SK-MEL-5 (cell line): Measurements from ENCODE around the gene ARHGEF6. TPM values are rescaled to one million over a fixed set of nuclear protein-coding genes. Genes with fewer than 3 reads are reported as not detected.

Experiments used
- DNase-seq: peaks from one replicate; pipeline ENCODE4 v3.0.0-alpha.2; 2016; ENCODE audit warnings: low read depth, low spot score
- in situ Hi-C: cut with HindIII; loops from 2 replicates; pipeline ENCODE4 v1.10.0; 2016; ENCODE audit warnings: low sequenced_read_pairs, high pct_unique_total_duplicates, low pct_unique_long_range_greater_than_20kb
- small RNA-seq, 2 experiments: library from RNA; depleted of rRNA; stranded (forward); fragments of <200 nt; gene quantifications; one replicate each; pipeline ENCODE3, GENCODE V24; 2014
- total RNA-seq: library from RNA; depleted of rRNA; stranded (reverse); fragments of >200 nt; shearing (Covaris generic); gene quantifications from 2 replicates; pipeline ENCODE4 v1.2.3, GENCODE V29; 2014; rRNA removed

Gene ARHGEF6
- total RNA-seq, 1 experiment from 2014 or later = 3.3 TPM

GRCh38 chrX:136635235-136635634 is 145.5 kb downstream of the ARHGEF6 start:
- DNase-seq = no peak
- in situ Hi-C loops = no loop called here

DNA sequence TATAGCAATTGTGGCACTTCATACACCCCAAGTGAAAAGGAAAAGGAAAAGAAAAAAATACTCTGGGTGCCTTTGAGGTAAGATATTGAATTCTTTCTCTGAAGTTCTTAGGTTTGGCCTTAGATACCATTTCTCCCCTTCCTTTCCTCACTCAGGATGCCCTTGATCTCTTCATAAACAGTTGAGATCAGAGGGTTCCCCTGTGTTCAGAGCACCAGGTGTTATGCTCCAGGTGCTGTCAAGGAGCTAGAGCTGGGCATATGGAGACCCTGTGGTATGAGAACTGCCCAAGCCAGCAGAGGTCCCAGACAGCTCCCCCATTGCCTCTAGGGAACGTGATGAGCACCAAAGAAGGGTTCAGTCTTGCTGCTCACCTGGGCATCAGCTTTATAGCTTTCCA is 149.9 kb downstream of the ARHGEF6 start:
- no peak for DNase-seq
- in situ Hi-C loops = no loop called here

DNA sequence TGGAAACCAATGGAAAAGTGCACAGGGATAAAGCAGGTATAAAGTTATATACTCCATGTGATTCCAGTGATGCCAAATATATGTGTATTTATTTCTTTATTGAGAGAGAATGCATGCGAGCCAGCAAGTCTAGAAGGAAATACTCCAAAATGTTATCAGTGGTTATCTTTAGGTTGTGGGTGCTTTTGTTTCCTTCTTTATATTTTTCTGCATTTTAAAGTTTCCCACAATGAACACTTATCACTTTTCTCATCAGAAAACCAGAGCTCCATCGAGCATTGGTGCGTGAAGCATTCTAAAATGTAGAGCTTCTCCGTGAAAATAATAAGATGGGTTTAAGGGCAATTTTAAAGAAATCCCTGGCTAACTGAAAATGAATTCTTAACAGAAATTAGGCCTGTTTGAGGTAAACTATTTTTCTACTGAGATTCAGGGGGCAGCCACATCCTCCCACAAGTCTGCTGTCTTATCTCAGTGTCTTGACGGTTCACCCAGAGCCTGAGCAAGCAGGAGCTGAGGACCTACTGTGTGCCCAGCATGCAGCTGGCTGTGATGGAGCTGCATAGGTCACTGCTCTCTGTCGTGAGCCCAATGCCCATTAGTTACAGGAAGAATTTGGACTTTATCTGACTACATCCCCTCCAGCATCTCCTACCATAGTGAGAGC is 151.5 kb downstream of the ARHGEF6 start:
- no peak for DNase-seq
- in situ Hi-C loops = no loop called here

- in situ Hi-C loops = no loop called here
Observed at GRCh38 chrX:136627409-136627808, 153.3 kb downstream of the ARHGEF6 start.

DNA sequence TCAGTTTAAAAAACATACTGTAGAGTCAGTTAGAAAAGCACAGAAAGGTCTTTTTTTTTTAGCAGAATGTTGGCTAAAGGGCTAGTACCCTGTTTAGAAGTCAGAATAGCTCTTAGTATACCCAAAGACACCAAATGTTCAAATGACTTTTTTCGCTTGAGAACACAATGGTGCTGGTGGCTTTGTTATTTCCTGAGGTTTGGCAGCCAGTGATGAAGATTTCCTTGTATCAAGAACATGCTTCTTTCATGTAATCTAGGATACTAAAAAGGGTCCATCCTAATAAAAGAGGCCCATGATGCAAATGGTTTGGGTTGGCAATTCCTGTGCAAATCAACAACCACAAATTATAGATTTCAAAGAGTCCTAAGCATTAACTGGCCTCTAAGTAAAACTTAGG is 153.8 kb downstream of the ARHGEF6 start:
- no peak for DNase-seq
- in situ Hi-C loops = no loop called here

More at GRCh38 chrX:136627409-136627808, 153.3 kb downstream of the ARHGEF6 start:
- no peak for DNase-seq

- in situ Hi-C loops = no loop called here
- DNase-seq = no peak
Observed at GRCh38 chrX:136626237-136626636, 154.5 kb downstream of the ARHGEF6 start.

DNA sequence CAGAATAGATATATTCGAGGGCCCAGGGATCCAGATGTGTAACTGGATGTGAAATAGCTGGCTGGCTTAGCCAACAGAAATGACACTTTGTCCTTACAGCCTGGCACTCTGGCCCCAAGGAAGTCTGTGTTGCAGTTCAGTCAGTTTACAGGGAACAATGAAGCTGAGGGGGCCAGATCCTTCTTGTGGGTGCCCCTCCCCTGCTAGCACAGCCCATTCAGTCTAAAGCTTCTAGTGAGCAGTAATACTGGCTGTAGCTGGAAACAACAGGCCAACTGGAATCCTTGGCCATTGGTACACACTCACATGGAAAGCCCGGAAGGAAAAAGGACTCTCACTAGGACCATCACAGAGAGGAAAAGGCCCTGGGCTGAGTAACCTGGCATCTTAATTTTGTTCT is 155.5 kb downstream of the ARHGEF6 start:
- in situ Hi-C loops = no loop called here
- DNase-seq = no peak

- in situ Hi-C loops = no loop called here
- no peak for DNase-seq
Observed at GRCh38 chrX:136623396-136623795, 157.3 kb downstream of the ARHGEF6 start.

DNA sequence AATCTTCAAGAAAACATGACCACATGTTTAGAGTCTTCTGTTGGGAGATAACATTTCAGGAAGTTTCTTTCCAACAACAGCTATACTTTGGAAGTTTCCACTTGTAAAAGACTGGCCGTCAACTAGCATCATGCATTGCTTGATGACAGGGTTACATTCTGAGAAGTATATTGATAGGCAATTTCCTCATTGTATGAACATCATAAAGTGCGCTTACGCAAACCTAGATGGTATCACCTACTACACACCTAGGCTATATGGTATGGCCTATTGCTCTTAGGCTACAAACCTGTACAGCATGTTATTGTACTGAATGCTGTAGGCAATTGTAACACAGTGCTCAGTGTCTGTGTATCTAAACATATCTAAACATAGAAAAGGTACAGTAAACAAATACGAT is 158.2 kb downstream of the ARHGEF6 start:
- DNase-seq = no peak
- in situ Hi-C loops = no loop called here

GRCh38 chrX:136620780-136621179 is 160.0 kb downstream of the ARHGEF6 start:
- DNase-seq = peak; percentile 42

GRCh38 chrX:136619899-136620505 is 160.7 kb downstream of the ARHGEF6 start:
- in situ Hi-C loops = no loop called here

More at GRCh38 chrX:136620780-136621179, 160.0 kb downstream of the ARHGEF6 start:
- in situ Hi-C loops = no loop called here

GRCh38 chrX:136616987-136617685 is 163.6 kb downstream of the ARHGEF6 start:
- in situ Hi-C loops = no loop called here
- no peak for DNase-seq

More at GRCh38 chrX:136619899-136620505, 160.7 kb downstream of the ARHGEF6 start:
- DNase-seq = no peak

Small RNA genes lying within 50 kb of the gene (small RNA-seq; reads per million reads assigned to genes)
- gene RF00019 = 0 reads per million in 2 experiments
- 0 to 0.05 reads per million in 2 experiments for gene RNU6-972P

Other genes starting within 250 kb of the ARHGEF6 start
- not detected in 2 replicates for gene VGLL1, start 248.7 kb downstream of the ARHGEF6 start, total RNA-seq
- gene CD40LG, start 132.8 kb downstream of the ARHGEF6 start, total RNA-seq = not detected in 2 replicates
- gene RBMX, start 99.8 kb upstream of the ARHGEF6 start, total RNA-seq = 255 and 274 TPM in 2 replicates